Stomach (tissue), 4 donors: ENCODE measurements around the gene SEMA6A.

ENCODE experiments used
- CTCF ChIP-seq, 7 experiments: fragments of 450-650 bp in 4 of 7; fragments of 200-600 bp in 3 of 7; sonication (generic) in 3 of 7; IDR thresholded peaks; one replicate each; pipeline ENCODE4 v1.5.1; 2016 to 2019; ENCODE audit warnings: antibody characterized with exemption in 7 of 7, control low read depth in 2 of 7, mild to moderate bottlenecking in 1 of 7
- EP300 ChIP-seq: sonication (generic); formaldehyde crosslinking; IDR thresholded peaks from one replicate; pipeline ENCODE4 v1.6.1; 2017; ENCODE audit warnings: antibody characterized with exemption
- POLR2A ChIP-seq, 4 donors: fragments of 450-650 bp; IDR thresholded peaks; one replicate each; pipeline ENCODE4 v1.6.1; 2016; ENCODE audit warnings: antibody characterized with exemption in 4 of 4, control low read depth in 2 of 4, mild to moderate bottlenecking in 1 of 4, moderate library complexity in 1 of 4

- TF ChIP-seq CTCF (IDR thresholded peaks at IDR 0.05) = peak in 1 of 7 experiments; percentile 16
- no peak for TF ChIP-seq POLR2A (IDR thresholded peaks at IDR 0.05)
- TF ChIP-seq EP300 = no peak
Observed at GRCh38 chr5:116574367-116575325, at the start of gene SEMA6A.
